BLaER1 treated with 17β-estradiol and CSF1 and Interleukin-3, amounts not matched to agents 10 nM and 100 nM (cell line): Measurements from ENCODE around the gene OTULIN.
A peak's percentile ranks its signal among the peaks of the same experiment; 100 is the strongest.

Experiments used
- H3K27ac ChIP-seq, 11 experiments: shearing (Covaris generic); formaldehyde crosslinking; 2 replicates each; pipeline ENCODE4 v1.8.1; 2022
- H3K27me3 ChIP-seq, 11 experiments: shearing (Covaris generic); formaldehyde crosslinking; 2 replicates each; pipeline ENCODE4 v1.8.1; 2022
- H3K36me3 ChIP-seq, 11 experiments: shearing (Covaris generic); formaldehyde crosslinking; 2 replicates each; pipeline ENCODE4 v1.8.1; 2022
- H3K4me1 ChIP-seq, 10 experiments: shearing (Covaris generic); formaldehyde crosslinking; 2 replicates each; pipeline ENCODE4 v1.8.1; 2022
- H3K4me2 ChIP-seq, 11 experiments: shearing (Covaris generic); formaldehyde crosslinking; 2 replicates each; pipeline ENCODE4 v1.8.1; 2022
- H3K4me3 ChIP-seq, 10 experiments: shearing (Covaris generic); formaldehyde crosslinking; 2 replicates each; pipeline ENCODE4 v1.8.1; 2022
- H3K9ac ChIP-seq, 11 experiments: shearing (Covaris generic); formaldehyde crosslinking; 2 replicates each; pipeline ENCODE4 v1.8.1; 2022
- H3K9me3 ChIP-seq, 11 experiments: shearing (Covaris generic); formaldehyde crosslinking; replicated peaks in 1 of 11; 2 replicates each; pipeline ENCODE4 v1.8.1; 2022
- H4K20me1 ChIP-seq, 11 experiments: shearing (Covaris generic); formaldehyde crosslinking; 2 replicates each; pipeline ENCODE4 v1.8.1; 2022
- Cebpa-rat ChIP-seq, 11 experiments: shearing (Covaris generic); IDR thresholded peaks; 2 replicates each; pipeline ENCODE4 v1.8.1; 2022

The OTULIN gene

DNA sequence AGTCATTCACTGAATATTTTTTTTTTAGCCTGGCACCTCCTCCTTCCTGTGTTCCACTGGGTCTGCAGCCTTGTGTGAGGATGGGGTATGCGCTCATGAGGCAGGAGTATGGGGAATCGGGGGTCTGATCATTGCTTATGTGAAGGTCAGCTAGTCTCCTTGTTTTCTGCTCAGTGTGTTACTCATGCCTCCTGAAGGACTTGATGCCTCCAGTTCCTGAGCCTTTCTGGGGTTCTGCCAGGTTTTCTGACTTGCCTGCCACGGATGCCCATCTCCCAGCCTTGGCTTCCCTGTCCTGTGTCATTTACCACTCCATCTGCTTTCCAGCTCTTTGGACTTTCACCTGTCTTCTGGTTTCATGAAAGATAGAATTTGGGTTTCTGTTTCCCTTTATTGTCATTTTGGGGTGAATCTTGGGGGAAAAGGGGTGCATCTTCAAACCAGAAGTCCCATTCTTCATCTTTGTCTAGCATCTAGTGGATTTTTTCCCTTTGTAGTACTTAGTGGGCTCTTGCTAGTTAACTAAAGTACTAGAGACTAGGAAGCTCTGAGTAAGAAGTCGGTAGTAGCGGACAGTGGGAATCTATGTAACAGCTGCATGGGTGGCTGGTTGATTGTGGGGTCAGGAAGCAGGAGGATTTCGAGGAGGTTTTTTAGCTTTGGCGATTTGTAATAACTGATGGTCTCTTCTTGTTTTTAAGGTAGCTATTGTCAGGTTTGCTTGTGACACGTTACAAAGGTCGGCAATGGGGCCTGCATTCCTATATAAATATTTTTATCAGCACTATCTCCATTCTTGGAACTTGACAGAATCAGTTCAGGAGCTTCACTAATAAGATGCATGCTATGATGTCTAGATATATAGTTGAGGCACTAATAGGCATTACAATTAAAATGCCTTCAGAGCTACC is 8.2 kb downstream of the OTULIN start:
- peak overlapping the region; percentile 56 to 78 (median 63) for H3K4me2 ChIP-seq
- TF ChIP-seq Cebpa-rat (IDR thresholded peaks at IDR 0.05) = no peak
- peaks cover 74 to 92% (median 84%) of the 10 kb centered on the region in 10 experiments for H3K4me1 ChIP-seq
- peaks cover 63 to 100% (median 98%) of the 10 kb centered on the region in 11 experiments for H4K20me1 ChIP-seq
- H3K36me3 ChIP-seq = peaks cover 19 to 42% (median 34%) of the 10 kb centered on the region in 11 experiments; a peak in 21 of 22 replicates
- H3K9me3 ChIP-seq = no peaks in the 10 kb centered on the region
- H3K27me3 ChIP-seq = no peaks in the 10 kb centered on the region
- no peak overlapping the region for H3K4me3 ChIP-seq
- no peak overlapping the region for H3K9ac ChIP-seq
- 0 out of 22 replicates have a peak overlapping the region, but pooled peaks of 2 of the 11 experiments have one; percentile 11 to 30 for H3K27ac ChIP-seq

DNA sequence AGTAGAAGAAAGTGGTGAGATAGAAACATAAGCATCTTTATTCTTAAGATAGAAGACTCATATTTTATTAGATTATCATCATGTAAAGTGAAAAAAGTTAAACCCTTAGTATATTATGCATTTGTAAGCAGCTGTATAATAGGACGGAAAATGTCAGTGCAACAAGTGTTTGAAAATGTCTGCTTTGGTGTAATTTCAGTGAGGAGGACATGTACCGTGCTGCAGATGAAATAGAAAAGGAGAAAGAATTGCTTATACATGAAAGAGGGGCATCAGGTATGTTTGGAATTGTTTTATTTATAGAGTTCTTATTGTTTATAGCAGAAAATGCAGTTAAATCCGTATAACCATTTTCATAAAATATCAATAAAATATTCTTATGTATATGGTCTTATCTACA is 8.9 kb downstream of the OTULIN start:
- peaks cover 59 to 100% (median 98%) of the 10 kb centered on the region in 11 experiments for H4K20me1 ChIP-seq
- H3K27me3 ChIP-seq = no peaks in the 10 kb centered on the region
- H3K4me2 ChIP-seq = no peak overlapping the region
- no peaks in the 10 kb centered on the region for H3K9me3 ChIP-seq
- TF ChIP-seq Cebpa-rat (IDR thresholded peaks at IDR 0.05) = no peak
- H3K36me3 ChIP-seq = peaks cover 25 to 43% (median 34%) of the 10 kb centered on the region in 11 experiments
- no peak overlapping the region for H3K9ac ChIP-seq
- H3K4me1 ChIP-seq = peaks cover 74 to 92% (median 84%) of the 10 kb centered on the region in 10 experiments
- no peak overlapping the region for H3K27ac ChIP-seq
- H3K4me3 ChIP-seq = no peak overlapping the region

DNA sequence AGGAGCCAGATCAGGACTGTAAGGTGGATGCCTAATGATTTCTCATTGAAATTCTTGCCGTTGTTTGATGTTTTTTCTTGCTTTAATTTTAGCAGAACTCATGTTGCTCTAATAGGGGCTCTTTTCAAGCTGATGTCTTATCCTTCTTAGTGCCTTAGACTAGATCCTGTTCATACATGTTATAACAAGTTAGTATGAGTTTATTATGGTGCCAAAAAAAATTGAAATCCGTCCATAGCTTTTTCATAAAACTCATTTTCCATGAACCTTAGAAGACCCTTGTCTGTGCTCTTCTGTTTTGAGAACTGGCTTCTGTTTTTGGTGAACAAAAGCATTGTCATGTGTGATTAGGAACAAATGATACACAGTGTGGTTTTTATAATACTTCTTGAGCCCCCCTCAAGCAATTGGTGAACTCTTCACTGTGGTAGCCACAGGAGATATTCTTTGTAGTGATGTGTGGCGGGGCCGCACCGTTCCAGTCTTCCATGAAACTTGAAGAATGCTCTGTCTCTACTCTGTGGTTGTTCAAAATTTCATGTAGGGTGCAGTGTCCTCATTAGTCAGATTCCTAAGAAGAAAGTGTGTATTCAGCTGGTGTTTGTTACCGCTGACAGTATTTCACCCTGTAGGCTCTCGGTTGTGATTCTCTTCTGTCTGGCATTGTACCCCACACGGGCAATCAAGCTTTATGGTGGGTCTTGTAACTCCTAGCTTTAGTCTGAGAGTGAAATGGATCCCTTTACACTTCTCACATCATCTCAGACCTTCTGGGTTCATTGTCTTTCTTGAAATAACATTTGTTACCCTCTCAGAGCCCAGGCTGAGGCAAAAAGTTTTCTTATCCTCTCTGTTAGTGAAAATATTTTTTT is 10.7 kb downstream of the OTULIN start:
- Histone ChIP-seq H3K27me3 (no peaks in the 10 kb centered on the region), H3K4me1 (peaks cover 72 to 86% (median 81%) of the 10 kb centered on the region in 10 experiments), H3K9me3 (no peaks in the 10 kb centered on the region), H3K36me3 (peaks cover 34 to 53% (median 47%) of the 10 kb centered on the region in 11 experiments), H4K20me1 (peaks cover 46 to 100% (median 98%) of the 10 kb centered on the region in 11 experiments), H3K27ac (peak overlapping the region in 10 of 11 experiments; percentile 17 to 78 (median 74); a peak in 18 of 22 replicates), H3K4me2 (peak overlapping the region; percentile 78 to 92 (median 83)), H3K9ac (peak overlapping the region; percentile 5 to 68 (median 58); a peak in 20 of 22 replicates), H3K4me3 (peak overlapping the region; percentile 9 to 53 (median 32); a peak in 16 of 20 replicates)
- no peak for TF ChIP-seq Cebpa-rat (IDR thresholded peaks at IDR 0.05)

DNA sequence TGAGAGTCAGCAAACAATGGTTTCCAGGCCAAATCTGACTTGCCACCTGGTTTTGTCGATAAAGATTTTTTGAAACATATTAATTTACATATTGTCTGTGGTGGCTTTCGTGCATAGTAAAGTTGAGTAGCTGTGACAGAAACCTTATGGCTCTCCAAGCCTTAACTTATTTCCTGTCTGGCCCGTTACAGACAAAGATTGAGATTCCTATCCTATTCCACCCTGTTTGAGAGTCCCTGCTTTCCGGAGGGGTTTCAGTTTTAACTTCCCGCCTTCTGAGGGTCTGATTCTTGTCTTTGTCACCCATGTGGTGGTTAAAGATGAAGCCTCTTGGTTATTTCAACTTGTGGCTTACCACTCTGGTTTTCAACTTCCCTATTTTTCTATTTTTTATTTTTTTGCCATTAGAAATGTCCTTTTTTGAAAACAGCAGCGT is 11.4 kb downstream of the OTULIN start:
- peak overlapping the region; percentile 5 to 68 (median 58); a peak in 20 of 22 replicates for H3K9ac ChIP-seq

DNA sequence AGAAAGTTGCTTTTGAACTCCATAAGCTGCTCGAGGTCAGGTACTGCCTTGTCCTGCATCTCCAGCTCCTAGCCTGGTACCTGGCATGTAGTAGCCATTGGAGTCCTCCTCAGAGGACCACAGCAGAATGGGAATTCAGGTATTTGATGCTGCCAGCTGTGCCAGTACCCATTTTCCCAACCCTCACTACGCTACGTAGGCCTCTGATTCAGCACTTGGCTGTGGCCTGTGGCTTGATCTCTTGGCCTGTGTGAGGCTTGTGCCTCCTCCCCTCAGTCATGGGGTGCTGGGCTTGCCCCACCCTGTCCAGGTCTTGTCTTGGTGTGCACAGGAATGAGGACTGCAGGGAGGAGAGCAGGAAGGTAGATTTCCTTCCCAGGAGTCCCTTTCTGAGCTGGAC is 11.8 kb downstream of the OTULIN start:
- Histone ChIP-seq H3K27me3 (no peaks in the 10 kb centered on the region), H3K9me3 (no peaks in the 10 kb centered on the region), H3K4me3 (peak overlapping the region in 5 of 10 experiments; percentile 22 to 44 (median 31); a peak in 5 of 20 replicates), H3K4me2 (peak overlapping the region; percentile 78 to 92 (median 83)), H3K4me1 (peaks cover 63 to 77% (median 71%) of the 10 kb centered on the region in 10 experiments), H3K36me3 (peaks cover 45 to 63% (median 58%) of the 10 kb centered on the region in 11 experiments), H3K27ac (peak overlapping the region in 10 of 11 experiments; percentile 26 to 78 (median 74); a peak in 19 of 22 replicates), H4K20me1 (peaks cover 36 to 100% (median 95%) of the 10 kb centered on the region in 11 experiments), H3K9ac (peak overlapping the region in 10 of 11 experiments; percentile 5 to 68 (median 58); a peak in 19 of 22 replicates)
- TF ChIP-seq Cebpa-rat (IDR thresholded peaks at IDR 0.05) = no peak

More for the DNA sequence above, 11.4 kb downstream of the OTULIN start:
- Histone ChIP-seq H3K9me3 (no peaks in the 10 kb centered on the region), H3K4me1 (peaks cover 68 to 81% (median 75%) of the 10 kb centered on the region in 10 experiments), H3K27ac (peak overlapping the region in 10 of 11 experiments; percentile 26 to 78 (median 74); a peak in 19 of 22 replicates), H4K20me1 (peaks cover 41 to 100% (median 97%) of the 10 kb centered on the region in 11 experiments), H3K27me3 (no peaks in the 10 kb centered on the region), H3K4me3 (peak overlapping the region; percentile 9 to 53 (median 32); a peak in 16 of 20 replicates), H3K36me3 (peaks cover 41 to 58% (median 54%) of the 10 kb centered on the region in 11 experiments), H3K4me2 (peak overlapping the region; percentile 78 to 92 (median 83))
- no peak for TF ChIP-seq Cebpa-rat (IDR thresholded peaks at IDR 0.05)

DNA sequence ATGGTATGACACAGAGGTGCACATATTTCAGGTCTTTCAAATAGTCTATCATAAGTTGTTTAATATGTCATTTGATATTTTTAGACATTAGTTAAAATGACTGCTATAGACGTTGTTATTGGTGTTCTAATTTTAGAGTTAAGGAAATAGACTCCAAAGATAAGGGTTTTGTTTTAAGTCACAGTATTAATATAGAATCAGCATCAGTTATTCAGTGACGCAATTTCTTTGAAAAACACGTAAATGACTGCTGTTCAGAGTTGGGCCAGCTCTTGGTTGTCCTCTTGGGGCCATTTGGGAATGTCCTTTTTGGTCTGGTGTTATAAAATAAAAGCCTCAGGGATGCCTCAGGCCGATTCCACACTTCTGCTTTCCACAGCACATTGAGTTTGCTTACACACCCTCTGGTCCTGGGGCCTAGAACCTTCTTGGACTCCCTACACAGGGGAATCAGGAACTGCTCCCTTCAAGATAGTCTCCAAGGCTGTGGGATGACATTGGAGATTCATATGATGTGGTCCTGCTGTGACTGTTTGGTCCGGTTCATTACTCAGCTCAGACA is 14.3 kb downstream of the OTULIN start:
- Histone ChIP-seq H3K4me1 (peaks cover 45 to 55% (median 53%) of the 10 kb centered on the region in 10 experiments), H3K9me3 (no peaks in the 10 kb centered on the region), H3K27me3 (no peaks in the 10 kb centered on the region), H4K20me1 (peaks cover 16 to 100% (median 75%) of the 10 kb centered on the region in 11 experiments; a peak in 21 of 22 replicates), H3K36me3 (peaks cover 69 to 84% (median 77%) of the 10 kb centered on the region in 11 experiments), H3K4me3 (no peak overlapping the region), H3K4me2 (peak overlapping the region in 10 of 11 experiments; percentile 1 to 58 (median 40); a peak in 16 of 22 replicates), H3K27ac (no peak overlapping the region; a peak in 2 of 22 replicates), H3K9ac (no peak overlapping the region)
- TF ChIP-seq Cebpa-rat (IDR thresholded peaks at IDR 0.05) = no peak

DNA sequence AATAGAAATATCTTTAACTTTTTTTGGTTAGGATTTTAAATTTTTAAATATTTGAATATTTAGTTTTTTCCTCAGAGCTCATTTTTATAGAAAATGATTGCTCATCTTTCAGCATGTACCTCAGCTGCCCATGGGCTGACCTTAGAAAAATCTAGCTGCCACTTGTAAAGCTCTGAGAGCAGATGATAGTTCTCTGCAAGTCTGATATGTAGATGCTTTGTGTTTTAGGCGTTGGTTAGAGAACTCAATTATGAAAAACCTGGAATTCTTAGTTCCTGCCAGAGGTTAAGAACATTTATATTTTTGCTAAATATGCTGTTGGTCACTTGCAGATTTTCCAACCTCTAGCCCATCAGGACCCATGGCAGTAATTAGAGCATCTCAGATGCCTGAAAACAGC is 15.1 kb downstream of the OTULIN start:
- H3K9me3 ChIP-seq = no peaks in the 10 kb centered on the region
- H3K27me3 ChIP-seq = no peaks in the 10 kb centered on the region
- no peak for TF ChIP-seq Cebpa-rat (IDR thresholded peaks at IDR 0.05)
- no peak overlapping the region for H3K27ac ChIP-seq
- no peak overlapping the region; a peak in 1 of 22 replicates for H3K4me2 ChIP-seq
- peaks cover 38 to 47% (median 46%) of the 10 kb centered on the region in 10 experiments for H3K4me1 ChIP-seq
- H3K9ac ChIP-seq = no peak overlapping the region
- H3K4me3 ChIP-seq = no peak overlapping the region
- peaks cover 69 to 84% (median 77%) of the 10 kb centered on the region in 11 experiments for H3K36me3 ChIP-seq
- H4K20me1 ChIP-seq = peaks cover 12 to 100% (median 73%) of the 10 kb centered on the region in 11 experiments

DNA sequence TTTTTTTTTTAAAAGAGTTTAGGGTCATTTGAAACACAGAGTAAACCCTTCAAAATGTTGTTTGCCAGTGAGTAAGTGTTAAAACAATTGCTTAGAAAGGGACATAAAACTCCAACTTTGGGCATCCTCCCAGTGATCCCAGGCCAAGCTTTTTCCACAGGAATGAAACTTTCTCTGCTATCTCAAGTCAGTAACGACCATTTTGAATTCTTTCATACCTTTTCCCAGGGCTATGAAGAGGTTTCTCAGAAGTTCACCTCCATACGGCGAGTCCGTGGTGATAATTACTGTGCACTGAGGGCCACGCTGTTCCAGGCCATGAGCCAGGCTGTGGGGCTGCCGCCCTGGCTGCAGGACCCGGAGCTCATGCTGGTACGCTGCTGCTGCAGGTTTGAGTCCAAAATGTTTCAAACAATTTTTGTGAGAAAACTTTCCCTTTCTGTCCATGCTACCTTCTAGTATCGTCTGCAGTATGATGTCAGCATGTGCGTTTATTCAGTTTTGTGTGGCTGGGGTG is 16.8 kb downstream of the OTULIN start:
- Histone ChIP-seq H3K27ac (no peak overlapping the region), H3K36me3 (peaks cover 75 to 93% (median 85%) of the 10 kb centered on the region in 11 experiments), H3K9ac (no peak overlapping the region), H3K9me3 (no peaks in the 10 kb centered on the region), H3K4me3 (no peak overlapping the region), H3K4me1 (peaks cover 21 to 31% (median 29%) of the 10 kb centered on the region in 10 experiments), H3K4me2 (no peak overlapping the region), H3K27me3 (no peaks in the 10 kb centered on the region), H4K20me1 (peaks cover 17 to 100% (median 71%) of the 10 kb centered on the region in 11 experiments)
- TF ChIP-seq Cebpa-rat (IDR thresholded peaks at IDR 0.05) = no peak
